MG63 (cell line): ENCODE measurements around the gene TBC1D16. TPM values are rescaled to one million over a fixed set of nuclear protein-coding genes. Genes with fewer than 3 reads are reported as not detected.
A peak's percentile ranks its signal among the peaks of the same experiment; 100 is the strongest.

Experiments used
- DNase-seq: peaks from one replicate; pipeline ENCODE4 v3.0.0-alpha.2; 2020
- H3K27me3 ChIP-seq: fragments of 250-450 bp; sonication (Bioruptor Pico); 2 replicates; pipeline ENCODE4 v1.5.1; 2020; ENCODE audit warnings: mild to moderate bottlenecking, moderate library complexity
- H3K36me3 ChIP-seq: fragments of 250-450 bp; sonication (Bioruptor Pico); 2 replicates; pipeline ENCODE4 v1.5.1; 2020; ENCODE audit warnings: mild to moderate bottlenecking, moderate library complexity
- H3K4me3 ChIP-seq: fragments of 250-450 bp; sonication (Bioruptor Pico); 2 replicates; pipeline ENCODE4 v1.5.1; 2020; ENCODE audit warnings: mild to moderate bottlenecking, moderate library complexity
- H3K9me3 ChIP-seq: fragments of 250-450 bp; sonication (Bioruptor Pico); 2 replicates; pipeline ENCODE4 v1.5.1; 2020; ENCODE audit warnings: mild to moderate bottlenecking, moderate library complexity
- total RNA-seq: library from RNA; depleted of rRNA; stranded (reverse); fragments of >200 nt; shearing (Covaris generic); gene quantifications from 2 replicates; pipeline ENCODE4 v1.2.3, GENCODE V29; 2014; ENCODE audit warnings: low replicate concordance

Gene TBC1D16
- total RNA-seq, 1 experiment from 2014 or later: 15.0 TPM

GRCh38 chr17:79937391-79938335, 98.0 kb downstream of the TBC1D16 start:
- Histone ChIP-seq H3K27me3 (no peaks in the 10 kb centered on the region), H3K9me3 (no peaks in the 10 kb centered on the region), H3K36me3 (peaks cover 4% of the 10 kb centered on the region; the same call in 1 of the 2 replicates), H3K4me3 (no peak overlapping the region)
- DNase-seq: no peak

GRCh38 chr17:79936641-79937381, 98.9 kb downstream of the TBC1D16 start:
- Histone ChIP-seq H3K9me3 (no peaks in the 10 kb centered on the region), H3K4me3 (no peak overlapping the region), H3K27me3 (no peaks in the 10 kb centered on the region), H3K36me3 (peaks cover 4% of the 10 kb centered on the region; the same call in 1 of the 2 replicates)
- DNase-seq: no peak

GRCh38 chr17:79936050-79936449, 99.6 kb downstream of the TBC1D16 start:
- Histone ChIP-seq H3K36me3 (peaks cover 4% of the 10 kb centered on the region; the same call in 1 of the 2 replicates), H3K27me3 (no peaks in the 10 kb centered on the region), H3K9me3 (no peaks in the 10 kb centered on the region), H3K4me3 (no peak overlapping the region)
- no peak for DNase-seq

GRCh38 chr17:79935197-79935885, 100.3 kb downstream of the TBC1D16 start:
- H3K36me3 ChIP-seq: peaks cover 4% of the 10 kb centered on the region; the same call in 1 of the 2 replicates
- no peak overlapping the region for H3K4me3 ChIP-seq
- H3K9me3 ChIP-seq: no peaks in the 10 kb centered on the region
- H3K27me3 ChIP-seq: no peaks in the 10 kb centered on the region
- DNase-seq: no peak

GRCh38 chr17:79934653-79934970, 101.1 kb downstream of the TBC1D16 start:
- H3K36me3 ChIP-seq: no peaks in the 10 kb centered on the region; the same call in 1 of the 2 replicates
- no peaks in the 10 kb centered on the region for H3K27me3 ChIP-seq
- H3K9me3 ChIP-seq: no peaks in the 10 kb centered on the region
- no peak overlapping the region for H3K4me3 ChIP-seq
- DNase-seq: no peak

- H3K9me3 ChIP-seq: no peaks in the 10 kb centered on the region
- no peaks in the 10 kb centered on the region for H3K36me3 ChIP-seq
- H3K27me3 ChIP-seq: no peaks in the 10 kb centered on the region
- peak; percentile 73 for DNase-seq
- no peak overlapping the region for H3K4me3 ChIP-seq
Measured at GRCh38 chr17:79933863-79934652, 101.6 kb downstream of the TBC1D16 start.

GRCh38 chr17:79932451-79933306, 103.0 kb downstream of the TBC1D16 start:
- no peaks in the 10 kb centered on the region for H3K27me3 ChIP-seq
- no peak overlapping the region for H3K4me3 ChIP-seq
- H3K36me3 ChIP-seq: no peaks in the 10 kb centered on the region
- no peak for DNase-seq
- H3K9me3 ChIP-seq: no peaks in the 10 kb centered on the region

- DNase-seq: no peak
- H3K4me3 ChIP-seq: no peak overlapping the region
- H3K27me3 ChIP-seq: no peaks in the 10 kb centered on the region
- no peaks in the 10 kb centered on the region for H3K36me3 ChIP-seq
- H3K9me3 ChIP-seq: no peaks in the 10 kb centered on the region
Measured at GRCh38 chr17:79931817-79932309, 103.8 kb downstream of the TBC1D16 start.

GRCh38 chr17:79930877-79931816, 104.5 kb downstream of the TBC1D16 start:
- Histone ChIP-seq H3K36me3 (no peaks in the 10 kb centered on the region), H3K27me3 (no peaks in the 10 kb centered on the region), H3K4me3 (no peak overlapping the region), H3K9me3 (no peaks in the 10 kb centered on the region)
- DNase-seq: peak; percentile 49

GRCh38 chr17:79930062-79930876, 105.4 kb downstream of the TBC1D16 start:
- no peaks in the 10 kb centered on the region for H3K9me3 ChIP-seq
- H3K27me3 ChIP-seq: no peaks in the 10 kb centered on the region
- peak overlapping the region; percentile 38 for H3K4me3 ChIP-seq
- DNase-seq: no peak
- no peaks in the 10 kb centered on the region for H3K36me3 ChIP-seq

- H3K4me3 ChIP-seq: peak overlapping the region; percentile 38
- H3K9me3 ChIP-seq: no peaks in the 10 kb centered on the region
- no peak for DNase-seq
- no peaks in the 10 kb centered on the region for H3K36me3 ChIP-seq
- no peaks in the 10 kb centered on the region for H3K27me3 ChIP-seq
Measured at GRCh38 chr17:79929257-79930061, 106.2 kb downstream of the TBC1D16 start.

- Histone ChIP-seq H3K27me3 (no peaks in the 10 kb centered on the region), H3K9me3 (no peaks in the 10 kb centered on the region), H3K36me3 (no peaks in the 10 kb centered on the region), H3K4me3 (no peak overlapping the region)
- DNase-seq: no peak
Measured at GRCh38 chr17:79928502-79929256, 107.0 kb downstream of the TBC1D16 start.
